GM19351 (cell line): ENCODE measurements around the gene IRF1.

Experiments
- ATAC-seq: cut with Tn5 transposase; IDR thresholded peaks from one replicate; pipeline ENCODE4 v1.9.1; 2021; ENCODE audit warnings: mild to moderate bottlenecking, moderate library complexity; ENCODE audit not compliant: unreplicated experiment

The IRF1 gene

DNA sequence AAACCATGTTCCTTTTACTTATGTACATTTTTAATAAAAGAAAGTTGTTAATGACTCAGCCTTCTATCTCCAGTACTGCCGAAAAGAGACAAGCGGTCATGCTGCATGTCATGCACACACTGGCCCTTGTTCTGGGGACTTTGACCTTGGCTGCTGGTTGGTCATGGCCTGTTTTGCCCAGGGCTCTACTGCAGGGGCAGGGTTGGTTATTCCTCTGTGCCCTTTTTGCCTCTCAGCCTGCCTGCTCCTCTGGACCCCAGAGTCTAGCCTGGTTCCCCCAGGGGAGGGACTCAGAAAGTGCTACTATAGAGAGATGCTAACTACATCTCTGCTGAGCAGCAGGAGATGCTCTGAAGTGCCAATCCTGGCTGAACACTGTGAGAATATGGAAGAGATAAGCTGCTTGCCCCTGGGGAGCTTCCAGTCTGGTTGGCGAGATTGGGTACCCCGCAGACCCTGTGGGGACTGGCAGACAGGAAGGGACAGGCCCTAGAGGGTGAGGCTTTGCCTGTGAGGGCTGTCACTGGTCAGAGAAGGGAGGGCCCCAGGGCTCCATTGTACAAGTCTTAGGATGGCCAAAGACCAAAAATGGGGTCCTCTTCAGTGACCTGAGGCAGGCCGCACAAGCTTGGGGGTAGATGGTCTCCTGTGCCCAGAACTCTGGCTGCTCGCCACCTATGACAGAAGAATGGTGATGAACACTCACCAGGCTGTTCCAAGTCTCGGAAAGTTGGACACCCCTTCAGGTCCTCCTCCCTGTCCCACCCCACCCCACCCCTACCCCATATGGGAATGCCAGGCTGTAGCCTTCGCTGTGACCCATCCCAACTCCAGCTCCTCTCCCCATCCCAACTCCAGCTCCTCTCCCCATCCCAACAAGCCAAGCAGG lies 14.3 kb downstream of the IRF1 start:
- ATAC-seq = no peak

DNA sequence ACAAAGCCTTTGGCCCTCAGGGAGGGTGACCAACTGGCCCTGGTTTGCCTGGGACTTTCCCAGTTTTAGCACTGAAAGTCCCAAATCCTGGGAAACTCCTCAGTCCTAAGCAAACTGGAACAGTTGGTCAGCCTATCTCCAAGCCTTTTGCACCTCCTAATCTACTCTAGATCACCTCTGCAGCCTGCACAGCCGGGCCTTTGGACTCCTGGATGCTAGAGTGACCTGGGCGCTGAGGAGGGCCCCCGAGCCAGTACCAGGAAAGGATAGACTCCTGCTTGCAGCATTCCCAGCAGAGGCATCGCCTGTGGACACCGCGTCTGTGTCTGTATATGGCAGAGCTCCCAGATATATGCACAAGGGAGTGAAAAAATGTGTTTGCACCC lies 15.1 kb downstream of the IRF1 start:
- no peak for ATAC-seq

DNA sequence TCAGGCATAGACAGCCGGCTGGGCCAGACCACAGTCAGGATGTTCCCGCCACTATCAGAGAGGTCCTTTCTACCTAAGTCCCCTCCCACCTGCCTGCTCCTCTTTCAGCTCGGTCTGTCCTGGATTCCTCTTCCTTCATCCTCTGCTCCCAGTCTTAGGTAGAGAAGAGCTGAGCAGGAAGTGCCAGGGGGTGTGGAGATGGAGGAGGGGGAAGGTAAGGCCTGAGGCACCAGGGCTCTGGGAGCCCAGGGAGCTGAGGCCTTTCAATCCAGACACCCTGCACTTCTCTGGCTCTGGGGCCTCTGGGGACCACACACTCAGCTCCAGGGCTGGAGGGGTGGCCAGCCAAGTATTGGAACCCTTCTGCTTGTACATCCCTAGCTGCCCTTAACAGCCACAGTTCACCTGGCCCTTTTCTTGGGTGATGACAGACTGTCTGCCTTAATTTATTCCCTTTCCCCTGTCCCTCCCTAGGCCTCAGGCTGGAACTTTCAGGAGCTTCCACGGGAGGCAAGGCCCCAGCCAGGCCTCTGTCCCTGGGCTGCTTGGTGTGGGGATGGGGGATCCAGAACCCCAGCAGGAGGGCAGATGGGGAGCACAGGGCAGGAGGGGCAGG lies 15.6 kb downstream of the IRF1 start:
- no peak for ATAC-seq

- ATAC-seq = no peak
Observed at GRCh38 chr5:132474131-132474723, 16.3 kb downstream of the IRF1 start.

DNA sequence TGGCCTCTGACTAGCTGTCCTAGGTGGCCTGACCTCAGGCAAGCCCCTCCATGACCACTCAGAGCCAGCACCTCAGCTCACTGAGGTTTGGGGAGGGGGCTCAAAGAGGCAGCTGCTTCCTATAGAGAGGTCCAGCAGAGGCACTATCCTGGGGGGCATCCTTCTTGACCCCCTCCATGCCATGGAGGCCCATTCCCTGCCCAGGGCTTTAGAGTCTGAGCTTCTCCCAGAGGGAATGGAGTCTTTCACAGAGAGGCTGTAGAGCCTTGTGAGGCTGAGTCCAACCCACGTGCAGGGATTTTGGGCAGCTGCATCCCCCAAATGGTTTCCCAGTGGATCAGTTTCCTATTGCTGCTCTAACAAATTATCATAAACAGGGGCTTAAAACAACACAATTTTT lies 16.9 kb downstream of the IRF1 start:
- no peak for ATAC-seq

GRCh38 chr5:132473019-132473531 lies 17.5 kb downstream of the IRF1 start:
- peak; percentile 93 for ATAC-seq

DNA sequence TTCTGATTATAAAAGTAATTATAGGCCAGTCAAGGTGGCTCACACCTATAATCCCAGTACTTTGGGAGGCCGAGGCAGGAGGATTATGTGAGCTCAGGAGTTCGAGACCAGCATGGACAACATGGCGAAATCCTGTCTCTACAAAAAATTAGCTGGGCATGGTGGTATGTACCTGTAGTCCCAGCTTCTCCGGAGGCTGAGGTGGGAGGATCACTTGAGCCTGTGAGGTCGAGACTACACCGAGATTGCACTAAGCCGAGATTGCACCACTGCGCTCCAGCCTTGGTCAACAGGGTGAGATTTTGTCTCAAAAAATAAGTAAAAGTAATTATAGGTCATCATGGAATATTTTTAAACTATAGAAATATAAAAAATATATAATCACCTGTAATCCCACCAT lies 18.1 kb downstream of the IRF1 start:
- no peak for ATAC-seq

- no peak for ATAC-seq
Observed at GRCh38 chr5:132471944-132472343, 18.6 kb downstream of the IRF1 start.

DNA sequence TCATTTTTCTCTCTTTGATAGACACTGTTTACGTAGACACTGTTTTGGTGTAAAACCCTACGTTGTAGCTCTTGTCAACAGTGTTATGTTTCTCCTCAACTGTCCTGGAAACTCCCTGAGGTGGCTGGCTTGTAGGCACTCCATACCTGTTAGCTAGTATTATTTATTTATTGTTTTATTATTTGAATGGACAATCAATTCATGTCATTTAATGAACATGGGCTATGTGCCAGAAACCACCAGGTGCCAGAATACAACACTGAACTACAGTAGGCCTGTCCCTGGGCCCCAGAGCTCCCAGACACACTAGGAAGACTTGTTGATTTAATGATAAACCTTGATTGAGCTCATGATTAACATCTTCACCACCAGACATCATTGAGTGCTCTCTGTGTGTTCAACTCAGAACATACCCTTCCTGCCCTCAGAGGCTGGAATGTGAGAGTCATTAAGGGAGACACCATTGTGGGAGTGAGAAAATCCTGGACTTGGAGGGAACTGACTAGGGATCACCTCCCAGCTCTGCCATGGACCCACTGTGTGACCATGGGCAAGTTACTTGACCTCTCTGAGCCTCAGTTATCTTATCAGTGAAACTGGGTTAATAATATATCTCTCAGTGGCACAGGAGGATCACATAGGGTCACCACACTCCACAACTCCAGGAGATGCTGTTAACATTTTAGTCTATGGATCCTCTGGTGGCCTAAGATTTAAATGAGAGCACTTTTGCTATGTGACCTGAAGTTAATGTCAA lies 19.2 kb downstream of the IRF1 start:
- no peak for ATAC-seq

- no peak for ATAC-seq
Observed at GRCh38 chr5:132470596-132470995, 20.0 kb downstream of the IRF1 start.

DNA sequence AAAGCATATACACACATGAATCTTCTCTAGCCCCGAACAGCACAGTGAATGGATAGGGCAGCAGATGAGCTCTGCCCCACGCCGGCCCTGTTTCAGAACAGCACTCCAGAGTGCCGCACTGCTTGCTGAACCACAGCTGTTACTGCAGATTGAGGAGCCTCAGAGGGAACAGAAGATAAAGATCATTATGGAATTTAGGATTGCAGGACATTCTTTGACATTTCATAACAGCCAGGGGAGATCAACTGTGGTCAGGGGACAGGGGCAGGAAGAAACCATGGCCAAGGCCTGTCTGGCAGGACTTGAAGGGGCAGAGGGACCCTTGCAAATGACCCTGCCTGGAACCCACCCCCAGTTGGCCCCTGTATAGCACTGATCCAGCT lies 20.6 kb downstream of the IRF1 start:
- ATAC-seq = no peak

DNA sequence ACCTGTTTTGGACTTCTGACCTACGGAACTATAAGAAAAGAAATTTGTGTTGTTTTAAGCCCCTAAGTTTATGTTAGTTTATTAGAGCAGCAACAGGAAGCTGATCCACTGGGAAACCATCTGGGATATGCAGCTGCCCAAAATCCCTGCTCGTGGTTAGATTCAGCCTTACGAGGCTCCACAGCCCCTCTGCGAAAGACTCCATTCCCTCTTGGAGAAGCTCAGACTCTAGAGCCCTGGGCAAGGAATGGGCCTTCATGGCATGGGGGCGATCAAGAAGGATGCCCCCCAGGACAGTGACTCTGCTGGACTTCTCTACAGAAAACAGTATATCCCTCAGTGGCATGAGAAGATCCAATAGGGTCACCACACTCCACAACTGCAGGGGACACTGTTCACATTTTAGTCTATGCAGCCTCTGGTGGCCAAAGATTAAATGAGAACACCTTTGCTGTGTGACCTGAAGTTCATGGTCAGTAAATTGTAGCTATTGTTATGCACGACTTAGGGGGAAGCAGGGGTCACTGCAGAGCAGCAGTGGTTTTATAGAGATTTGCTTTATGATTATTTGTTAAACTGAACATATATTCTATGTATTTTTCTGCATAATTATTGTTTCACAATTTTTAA lies 21.1 kb downstream of the IRF1 start:
- no peak for ATAC-seq

DNA sequence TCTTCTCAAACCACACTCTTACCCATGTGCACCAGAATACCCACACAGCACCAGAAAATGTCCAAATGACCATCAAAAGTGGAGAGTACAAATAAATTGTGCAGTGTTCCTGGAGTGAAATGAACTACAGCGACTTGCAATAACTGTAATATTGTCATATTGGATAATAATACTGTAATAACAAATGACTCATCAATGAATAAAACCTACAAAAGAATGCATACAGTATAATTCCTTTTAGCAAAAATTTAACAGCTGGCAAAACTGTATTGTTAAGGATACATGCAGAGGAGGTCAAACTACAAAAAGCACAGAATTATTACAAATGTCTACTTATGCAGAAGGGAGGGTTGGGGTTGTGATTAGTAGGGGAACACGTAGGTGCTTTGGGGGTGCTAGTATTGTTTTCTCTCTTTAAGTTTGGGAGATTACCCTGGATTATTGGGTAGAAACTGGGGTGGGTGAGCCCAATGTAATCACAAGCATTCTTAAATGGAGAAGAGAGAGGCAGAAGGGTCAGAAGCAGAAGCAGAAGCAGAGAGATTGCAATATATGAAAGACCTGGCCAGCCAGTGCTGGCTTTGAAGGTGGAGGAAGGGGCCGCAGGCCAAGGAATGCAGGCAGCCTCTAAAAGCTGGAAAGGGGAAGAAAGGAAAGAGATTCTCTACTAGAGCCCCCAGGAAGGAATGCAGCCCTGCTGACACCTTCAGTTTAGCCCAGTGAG lies 21.8 kb downstream of the IRF1 start:
- no peak for ATAC-seq

DNA sequence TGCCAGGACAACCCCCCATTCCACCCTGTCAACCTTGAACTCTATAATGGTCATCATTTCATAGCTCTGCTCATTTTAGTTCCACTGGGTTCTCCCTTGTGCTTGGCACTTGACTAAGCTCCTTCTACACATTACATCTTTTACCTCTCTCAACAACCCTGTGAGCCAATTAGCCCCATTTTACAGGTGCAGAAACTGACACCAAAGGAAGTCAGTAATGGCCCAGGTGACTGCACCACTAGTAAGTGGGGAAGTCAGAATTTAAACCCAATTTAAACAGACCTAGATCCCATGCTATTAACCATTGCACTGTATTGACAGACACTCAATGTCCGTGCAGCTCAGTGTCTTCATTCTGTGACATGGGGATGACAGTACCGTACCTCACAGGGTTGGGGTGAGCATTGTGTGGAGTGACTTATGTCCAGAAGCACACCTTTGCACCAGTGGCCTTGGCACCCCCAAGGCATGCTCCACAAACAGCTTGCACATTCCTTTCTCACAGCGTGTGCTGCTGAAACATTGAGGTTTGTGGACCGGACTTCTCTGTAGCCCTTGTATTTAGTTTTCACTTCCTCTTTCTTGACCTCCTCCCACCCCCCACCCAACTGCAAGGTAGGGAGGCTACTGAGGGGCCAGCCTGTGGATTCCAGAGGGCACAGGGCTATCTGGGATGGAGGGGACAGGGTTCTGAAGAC lies 23.1 kb downstream of the IRF1 start:
- ATAC-seq = peak; percentile 41

- ATAC-seq = peak; percentile 71
Observed at GRCh38 chr5:132466433-132467286, 23.9 kb downstream of the IRF1 start.

DNA sequence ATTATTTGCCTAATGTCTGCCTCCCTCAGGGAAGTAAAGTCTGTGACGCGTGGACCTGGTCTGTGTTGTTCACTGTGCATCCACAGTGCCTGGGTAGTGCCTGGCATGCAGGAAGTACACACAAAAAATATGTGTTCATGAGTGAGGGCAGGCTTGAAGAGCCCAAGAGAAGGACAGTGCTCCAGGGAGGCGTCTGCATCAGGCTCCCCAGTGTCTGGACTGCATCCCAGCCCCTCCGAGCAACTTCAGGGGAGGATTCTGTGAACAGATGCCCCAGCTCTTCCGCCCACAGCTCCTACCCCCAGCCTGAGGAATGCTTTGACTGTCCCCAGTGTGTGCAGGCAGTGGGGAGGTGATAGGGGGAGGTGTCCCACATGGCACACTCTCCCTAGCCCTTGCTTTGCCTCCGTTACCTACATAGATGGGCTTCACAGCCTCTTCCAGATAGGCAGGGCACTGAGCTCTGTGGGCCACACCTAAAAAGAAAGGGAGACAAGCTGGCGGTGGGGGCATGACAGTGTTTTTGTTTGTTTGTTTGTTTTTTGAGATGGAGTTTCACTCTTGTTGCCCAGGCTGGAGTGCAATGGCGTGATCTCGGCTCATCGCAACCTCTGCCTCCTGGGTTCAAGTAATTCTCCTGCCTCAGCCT lies 25.4 kb downstream of the IRF1 start:
- no peak for ATAC-seq

DNA sequence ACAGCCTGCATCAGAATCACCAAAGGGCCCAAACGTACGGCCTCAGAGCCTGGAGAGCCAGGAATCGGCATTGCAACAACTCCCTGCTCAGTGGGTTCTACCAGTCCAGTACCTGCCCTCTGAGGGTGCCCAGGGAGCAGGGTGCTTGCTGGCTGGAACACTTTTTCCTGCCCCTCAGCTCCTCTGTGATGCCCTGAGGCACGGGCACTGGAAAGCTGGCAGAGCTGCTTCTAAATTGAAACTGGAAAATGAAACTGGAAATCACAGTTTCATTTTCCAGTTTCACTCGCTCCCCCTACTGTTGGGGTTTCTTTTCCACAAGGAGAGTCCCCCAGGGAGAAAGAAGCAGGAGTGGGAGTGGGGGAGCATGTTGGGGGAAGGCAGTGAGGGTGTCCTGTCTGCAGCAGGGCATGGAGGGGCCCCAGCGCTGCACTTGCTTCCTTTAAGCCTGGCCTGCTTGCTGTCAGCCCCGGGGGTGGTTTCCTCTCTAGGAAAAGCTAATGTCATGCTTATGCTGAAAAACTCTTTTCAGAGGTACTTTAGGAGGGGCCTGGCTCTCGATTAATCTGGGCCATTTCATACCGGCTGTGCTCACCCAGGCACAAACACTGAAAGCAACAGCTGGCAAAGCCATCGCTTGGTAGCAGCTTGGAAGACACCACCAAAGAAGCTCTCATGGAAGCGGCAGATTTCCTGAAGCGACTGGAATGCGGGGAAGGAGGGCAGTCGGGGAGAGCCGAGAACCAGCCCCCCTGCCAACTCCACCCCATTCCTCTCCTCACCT lies 26.2 kb downstream of the IRF1 start:
- ATAC-seq = no peak
